CD4-positive, alpha-beta T cell treated with Interleukin-1 beta for 1 hour (primary cell): ENCODE data around the gene ASS1.
"Not testable (repeated sequence)": the region's sequence is repeated elsewhere in the genome, so short reads cannot be mapped to it uniquely, and the experiment has no call there.

Experiments used
- DNase-seq, 2 donors: peaks; one replicate each; pipeline ENCODE4 v3.0.0-alpha.2; 2020 to 2022

Gene ASS1

GRCh38 chr9:130419521-130420035 is 25.2 kb upstream of the ASS1 start:
- DNase-seq = no peak

- no peak for DNase-seq
These were observed 23.5 kb upstream of the ASS1 start for GRCh38 chr9:130421154-130421801.

DNA sequence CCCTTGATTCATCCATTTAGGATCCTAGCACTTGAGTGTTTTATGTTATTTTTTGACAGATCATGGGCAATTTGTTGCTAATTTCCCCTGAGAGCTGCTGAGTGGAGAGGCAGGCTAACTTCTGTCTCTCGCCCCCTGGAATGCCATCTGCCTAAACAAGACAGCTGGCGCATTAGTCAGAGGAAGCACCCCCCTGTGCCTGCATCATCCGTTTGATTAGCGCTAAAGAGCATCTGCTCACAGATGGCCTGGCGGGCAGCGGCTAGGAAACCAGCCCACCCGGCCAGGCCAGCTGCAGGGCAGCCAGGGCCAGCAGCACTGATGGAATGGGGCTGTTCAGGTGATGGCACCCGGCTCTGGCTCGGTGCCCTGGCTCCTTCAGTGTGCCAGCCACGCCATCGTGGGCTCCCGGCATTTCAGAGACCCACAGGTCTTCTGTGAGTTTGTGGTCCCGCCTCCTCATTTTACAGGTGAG is 22.9 kb upstream of the ASS1 start:
- no peak for DNase-seq

- no peak for DNase-seq
These were observed 22.2 kb upstream of the ASS1 start for GRCh38 chr9:130422546-130422945.

DNA sequence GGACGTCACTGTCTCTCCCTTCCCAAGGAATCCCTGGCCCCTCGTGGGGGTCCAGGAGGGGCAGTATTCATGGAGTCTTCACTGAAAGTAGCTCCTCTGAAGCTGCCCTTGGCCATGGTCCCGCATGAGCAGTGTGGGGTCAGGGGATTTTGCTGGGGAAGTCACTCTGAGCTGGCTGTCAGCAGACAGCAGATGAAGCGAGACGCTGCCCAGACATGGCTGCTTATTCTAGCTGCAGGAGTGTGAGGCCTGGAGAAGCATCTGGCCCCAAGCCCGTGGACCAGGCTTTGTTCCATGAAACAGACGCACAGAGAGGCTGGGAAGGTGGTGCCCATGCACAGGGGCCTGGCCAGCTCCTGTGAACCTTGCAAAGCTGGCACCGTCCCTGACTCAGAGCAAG is 21.5 kb upstream of the ASS1 start:
- DNase-seq = no peak

DNA sequence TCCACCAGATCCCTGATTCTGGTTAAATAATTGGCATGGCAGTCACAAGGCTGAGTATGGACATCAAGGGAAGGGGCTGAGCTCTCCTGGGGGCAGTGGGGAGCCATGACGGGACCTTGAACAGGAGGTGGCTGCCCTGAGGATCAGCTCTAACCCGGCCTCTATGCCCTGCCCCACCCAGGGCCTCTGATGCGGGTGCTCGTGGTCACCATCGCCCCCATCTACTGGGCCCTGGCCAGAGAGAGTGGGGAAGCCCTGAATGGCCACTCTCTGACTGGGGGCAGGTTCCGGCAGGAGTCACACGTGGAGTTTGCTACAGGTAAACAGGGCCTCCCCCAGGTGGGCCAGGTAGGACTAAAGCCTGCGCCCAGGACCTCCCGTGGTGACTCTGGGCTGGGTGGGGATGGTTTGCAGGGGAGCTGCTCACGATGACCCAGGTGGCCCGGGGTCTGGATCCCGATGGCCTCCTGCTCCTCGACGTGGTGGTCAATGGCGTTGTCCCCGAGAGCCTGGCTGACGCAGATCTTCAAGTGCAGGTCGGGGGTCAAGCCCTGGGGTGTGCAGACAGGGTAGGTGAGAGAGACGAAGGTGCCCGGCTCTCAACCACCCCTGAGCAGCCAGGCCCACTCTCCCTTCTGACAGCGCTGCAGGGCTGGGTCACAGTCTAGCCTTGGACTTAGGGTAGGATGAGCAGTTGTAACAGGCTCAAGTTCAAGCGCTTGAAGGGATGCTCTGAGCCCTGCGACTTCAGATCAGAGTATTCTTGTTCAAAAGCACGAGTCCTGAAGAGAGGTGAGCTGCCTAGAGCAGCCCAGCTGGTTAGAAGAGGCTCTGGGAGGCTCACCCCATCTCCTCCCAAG is 19.9 kb upstream of the ASS1 start:
- no peak for DNase-seq

GRCh38 chr9:130425741-130426466 is 18.9 kb upstream of the ASS1 start:
- DNase-seq = no peak

GRCh38 chr9:130426467-130426773 is 18.3 kb upstream of the ASS1 start:
- no peak for DNase-seq

DNA sequence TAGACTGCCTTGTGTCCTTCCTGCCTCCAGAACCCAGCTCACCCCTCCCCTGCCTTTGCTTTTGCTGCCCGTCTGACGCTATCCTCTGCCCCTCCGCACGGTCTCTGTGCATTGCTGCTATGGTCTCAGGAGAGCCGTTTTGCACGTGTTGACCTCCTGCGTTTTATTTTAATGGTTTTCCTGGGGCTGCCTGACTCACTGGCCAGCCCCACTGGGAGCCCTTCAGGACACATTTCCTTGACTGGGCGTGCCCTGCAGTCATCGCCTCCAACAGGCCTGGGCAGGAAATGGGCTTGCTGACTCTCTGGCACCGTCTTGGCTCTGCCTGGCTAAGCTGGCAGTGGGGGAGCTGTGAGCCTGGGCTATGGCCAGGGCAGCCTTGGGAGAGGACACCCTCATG is 17.9 kb upstream of the ASS1 start:
- DNase-seq = no peak

GRCh38 chr9:130427326-130427725 is 17.4 kb upstream of the ASS1 start:
- DNase-seq = no peak

GRCh38 chr9:130428086-130428665 is 16.6 kb upstream of the ASS1 start:
- DNase-seq = no peak

DNA sequence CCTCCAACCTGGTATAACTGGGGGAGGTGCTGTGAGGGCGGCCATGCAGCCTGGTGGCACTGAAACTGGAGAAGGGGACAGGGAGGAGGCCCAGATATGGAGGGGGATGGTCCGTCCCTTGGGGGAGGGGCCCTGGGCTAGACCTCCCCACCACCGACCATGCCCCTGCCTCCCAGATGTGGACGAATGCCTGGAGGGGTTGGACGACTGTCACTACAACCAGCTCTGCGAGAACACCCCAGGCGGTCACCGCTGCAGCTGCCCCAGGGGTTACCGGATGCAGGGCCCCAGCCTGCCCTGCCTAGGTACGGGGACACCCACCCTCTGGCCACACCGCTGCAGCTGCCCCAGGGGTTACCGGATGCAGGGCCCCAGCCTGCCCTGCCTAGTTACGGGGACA is 15.4 kb upstream of the ASS1 start:
- DNase-seq = no peak

DNA sequence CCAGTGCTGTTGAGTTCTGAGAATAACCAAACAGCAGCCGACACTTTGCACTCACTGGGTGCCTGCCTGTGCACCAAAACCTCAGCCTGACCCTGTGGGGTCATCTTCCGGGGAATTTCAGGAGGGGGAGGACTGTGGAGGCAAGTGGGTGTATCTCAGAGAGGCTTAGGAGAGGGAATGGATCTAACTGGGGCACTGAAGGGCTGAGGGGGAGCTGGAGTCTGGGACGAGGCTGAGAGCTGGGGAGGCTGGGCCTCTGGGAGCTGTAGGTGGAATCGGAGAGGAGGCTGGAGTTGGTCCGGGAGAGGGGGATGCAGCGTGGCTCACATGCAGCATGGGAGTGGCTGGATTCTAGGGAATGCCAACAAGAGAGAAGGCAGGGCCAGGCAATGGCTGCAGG is 14.9 kb upstream of the ASS1 start:
- DNase-seq = no peak

- no peak for DNase-seq
These were observed 14.5 kb upstream of the ASS1 start for GRCh38 chr9:130430232-130430631.

- no peak for DNase-seq
These were observed 13.8 kb upstream of the ASS1 start for GRCh38 chr9:130430734-130431535.

GRCh38 chr9:130431536-130432303 is 13.0 kb upstream of the ASS1 start:
- no peak for DNase-seq

DNA sequence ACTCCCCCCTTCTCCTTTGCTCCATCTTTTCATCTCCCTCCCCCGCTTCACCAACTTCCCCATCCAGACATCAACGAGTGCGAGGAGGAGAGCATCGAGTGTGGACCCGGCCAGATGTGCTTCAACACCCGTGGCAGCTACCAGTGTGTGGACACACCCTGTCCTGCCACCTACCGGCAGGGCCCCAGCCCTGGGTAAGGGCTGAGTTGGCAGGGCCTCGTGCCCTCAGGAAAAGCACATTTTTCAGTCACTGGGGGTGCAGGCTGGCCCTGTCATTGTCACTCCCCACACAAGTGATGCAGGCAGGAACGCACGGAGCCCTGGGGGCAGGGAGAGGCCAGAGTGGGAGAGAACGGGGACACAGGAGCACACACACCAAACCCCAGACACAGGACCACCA is 12.4 kb upstream of the ASS1 start:
- DNase-seq = no peak

DNA sequence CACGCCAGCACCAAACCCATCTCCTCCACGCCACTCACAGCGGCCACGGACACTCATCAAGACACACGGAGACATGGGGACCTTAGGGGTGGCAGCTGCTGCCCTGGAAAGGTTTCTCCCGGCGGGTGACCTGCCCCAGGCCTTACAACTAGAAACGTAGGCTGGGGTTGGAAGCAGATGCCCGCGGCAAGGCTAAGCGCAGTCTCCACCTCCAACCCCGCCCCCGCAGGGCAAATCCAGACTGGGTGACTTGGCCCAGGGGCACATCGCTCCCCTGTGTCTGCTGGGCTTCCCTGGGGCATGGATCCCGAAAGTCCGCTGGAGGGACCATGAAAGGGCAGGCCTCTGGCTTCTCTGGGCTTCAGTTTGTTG is 12.0 kb upstream of the ASS1 start:
- DNase-seq = no peak

DNA sequence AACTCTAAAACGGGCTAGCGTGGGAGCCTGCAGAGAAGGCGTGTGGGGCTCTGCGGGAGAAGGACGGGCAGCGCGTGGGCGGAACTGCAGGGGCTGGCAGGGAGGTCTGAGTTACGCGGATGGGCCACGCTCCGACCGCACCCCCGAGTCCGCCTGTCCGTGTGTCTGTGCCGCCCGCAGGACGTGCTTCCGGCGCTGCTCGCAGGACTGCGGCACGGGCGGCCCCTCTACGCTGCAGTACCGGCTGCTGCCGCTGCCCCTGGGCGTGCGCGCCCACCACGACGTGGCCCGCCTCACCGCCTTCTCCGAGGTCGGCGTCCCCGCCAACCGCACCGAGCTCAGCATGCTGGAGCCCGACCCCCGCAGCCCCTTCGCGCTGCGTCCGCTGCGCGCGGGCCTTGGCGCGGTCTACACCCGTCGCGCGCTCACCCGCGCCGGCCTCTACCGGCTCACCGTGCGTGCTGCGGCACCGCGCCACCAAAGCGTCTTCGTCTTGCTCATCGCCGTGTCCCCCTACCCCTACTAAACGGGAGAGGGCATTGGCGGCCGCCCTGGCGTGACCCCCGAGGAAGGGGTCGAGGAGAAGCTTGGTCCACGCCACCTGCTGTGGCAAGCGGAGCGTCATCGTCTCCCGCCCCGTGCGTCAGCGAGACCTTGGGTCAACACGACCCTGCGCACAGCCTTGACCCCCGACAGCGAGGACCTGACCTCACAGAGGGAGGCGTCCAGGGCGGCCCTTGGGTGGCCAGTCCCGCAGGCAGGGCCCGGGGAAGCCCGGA is 11.4 kb upstream of the ASS1 start:
- peak; percentile 4 to 12 for DNase-seq

DNA sequence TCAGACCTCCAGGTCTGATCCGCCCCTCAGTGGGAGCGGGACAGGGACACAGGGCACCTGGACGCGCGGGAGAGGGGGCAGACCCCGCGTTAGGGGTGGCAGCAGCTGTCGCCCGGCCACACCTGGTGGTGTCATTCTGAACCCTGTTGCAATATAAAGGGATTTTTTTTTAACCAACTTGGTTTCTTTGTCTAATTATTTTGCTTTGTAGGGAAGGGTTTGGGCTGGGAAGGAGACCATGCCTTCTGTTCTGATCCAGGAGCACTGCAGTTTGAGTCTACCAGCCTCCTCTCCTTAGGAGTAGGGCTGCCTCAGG is 10.9 kb upstream of the ASS1 start:
- no peak for DNase-seq

DNA sequence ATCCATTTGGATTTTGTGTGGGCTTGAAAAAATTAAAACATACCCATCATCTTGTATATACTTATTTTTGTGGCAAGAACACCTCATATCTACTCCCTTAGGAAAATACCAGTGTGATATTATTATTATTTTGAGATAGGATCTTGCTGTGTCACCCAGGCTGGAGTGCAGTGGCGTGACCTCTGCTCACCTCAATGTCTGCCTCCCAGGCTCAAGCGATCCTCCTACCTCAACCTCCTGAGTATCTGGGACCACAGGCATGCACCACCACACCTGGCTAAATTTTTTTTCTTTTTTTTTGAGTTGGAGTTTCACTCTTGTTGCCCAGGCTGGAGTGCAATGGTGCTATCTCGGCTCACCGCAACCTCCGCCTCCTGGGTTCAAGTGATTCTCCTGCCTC is 10.1 kb upstream of the ASS1 start:
- DNase-seq = not testable (repeated sequence)
